Raji (cell line): ENCODE results near the gene ATP6V1G2.
A peak's percentile ranks its signal among the peaks of the same experiment; 100 is the strongest.

ENCODE experiments used
- POLR2A ChIP-seq: IDR thresholded peaks from 2 replicates; pipeline ENCODE4 v1.6.1; 2011; ENCODE audit warnings: low read depth, low read length, control low read depth; ENCODE audit not compliant: insufficient read depth

Gene ATP6V1G2

DNA sequence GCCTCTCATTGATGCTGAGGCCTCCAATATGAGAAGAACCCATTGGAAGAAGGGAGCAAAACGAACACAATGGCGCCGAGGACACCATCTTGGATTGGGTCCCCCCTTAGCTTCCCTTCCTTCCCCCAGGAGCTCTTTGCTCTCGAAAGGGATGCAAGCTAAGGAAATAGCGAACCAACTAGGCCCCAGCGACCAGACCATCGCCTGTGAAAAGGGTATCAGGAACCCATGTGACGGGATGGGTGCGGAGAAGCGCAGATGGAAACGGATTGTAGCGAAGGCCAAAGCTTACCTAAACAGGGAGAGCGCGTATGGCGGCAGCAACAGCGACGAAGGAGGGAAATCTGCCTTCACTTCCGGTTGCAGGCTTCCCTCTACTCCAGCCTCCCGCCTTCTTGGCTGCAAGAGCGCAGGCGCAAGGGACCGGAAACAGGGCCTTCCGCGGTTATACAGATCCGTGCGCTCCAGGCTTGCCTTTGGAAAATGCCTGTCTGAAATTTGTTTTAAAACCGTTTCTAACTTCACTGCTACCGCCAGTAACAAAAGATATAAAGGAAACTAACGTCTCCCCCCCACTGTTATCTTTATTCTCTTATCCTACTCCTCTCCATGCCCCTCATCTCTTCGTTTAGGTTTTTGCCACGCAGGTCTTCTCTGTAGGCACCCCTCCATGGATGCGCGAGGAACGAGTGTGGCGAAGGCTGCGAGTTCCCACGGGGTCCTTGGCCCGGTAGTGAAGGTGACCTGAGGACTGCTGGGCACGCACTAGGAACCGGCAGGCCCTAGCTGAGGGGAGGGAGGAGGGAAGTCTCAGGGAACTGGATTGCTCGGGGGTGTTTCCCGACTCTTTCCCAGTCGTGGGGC, 4.5 kb downstream of the ATP6V1G2 start, which contains the start of gene DDX39B:
Gene DDX39B (minus strand): TSS at position 346 of the 864 bp plus-strand sequence. CDS start 1,471 bp downstream, outside the sequence.
- peak; percentile 96 for TF ChIP-seq POLR2A

DNA sequence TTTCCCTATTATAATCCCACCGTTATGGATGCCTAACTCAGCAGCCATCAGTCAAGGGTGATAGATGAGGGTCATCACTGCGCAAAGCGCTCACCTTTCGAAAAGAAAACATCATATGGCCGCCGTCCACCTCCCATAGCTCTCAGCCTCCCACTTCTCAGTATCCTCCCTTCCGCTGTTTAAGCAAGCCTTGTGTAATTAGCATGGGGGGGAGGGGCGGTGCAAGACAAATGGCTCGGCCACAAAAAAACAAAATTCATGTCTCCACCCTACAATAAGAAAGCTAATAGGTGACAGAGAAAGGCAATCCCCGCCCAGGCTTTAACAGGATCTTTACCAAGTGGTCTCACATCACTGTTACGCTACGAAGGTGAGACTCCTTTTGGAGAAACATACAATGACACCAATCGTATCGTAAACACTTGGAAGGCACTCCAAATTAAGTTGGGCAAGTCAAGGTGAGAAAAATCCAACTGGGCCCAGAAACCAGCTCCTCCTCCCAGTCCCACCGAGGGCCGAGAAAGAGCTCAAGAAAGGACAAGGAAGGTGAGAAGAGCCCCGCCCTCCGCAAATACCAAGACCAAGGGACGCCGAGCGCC, 5.2 kb downstream of the ATP6V1G2 start:
- no peak for TF ChIP-seq POLR2A

DNA sequence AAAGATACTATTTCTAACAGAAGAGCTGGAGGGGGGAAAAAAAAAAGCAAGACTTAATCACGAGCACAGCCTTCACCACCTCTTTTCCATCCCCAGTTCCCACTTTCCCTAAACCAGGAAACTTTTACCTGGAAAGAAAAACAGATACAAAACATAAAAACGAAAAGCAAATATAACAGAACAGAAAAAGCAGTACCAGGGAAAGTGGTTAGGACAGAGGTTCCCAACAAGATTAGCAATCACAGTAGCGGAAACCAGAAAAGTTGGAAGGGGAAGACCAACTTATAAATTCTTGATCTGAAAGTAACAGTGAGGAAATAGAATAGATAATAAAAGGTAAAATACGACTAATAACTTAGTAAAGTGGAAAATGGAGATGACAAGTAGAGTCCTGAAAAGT, 5.8 kb downstream of the ATP6V1G2 start:
- no peak for TF ChIP-seq POLR2A

DNA sequence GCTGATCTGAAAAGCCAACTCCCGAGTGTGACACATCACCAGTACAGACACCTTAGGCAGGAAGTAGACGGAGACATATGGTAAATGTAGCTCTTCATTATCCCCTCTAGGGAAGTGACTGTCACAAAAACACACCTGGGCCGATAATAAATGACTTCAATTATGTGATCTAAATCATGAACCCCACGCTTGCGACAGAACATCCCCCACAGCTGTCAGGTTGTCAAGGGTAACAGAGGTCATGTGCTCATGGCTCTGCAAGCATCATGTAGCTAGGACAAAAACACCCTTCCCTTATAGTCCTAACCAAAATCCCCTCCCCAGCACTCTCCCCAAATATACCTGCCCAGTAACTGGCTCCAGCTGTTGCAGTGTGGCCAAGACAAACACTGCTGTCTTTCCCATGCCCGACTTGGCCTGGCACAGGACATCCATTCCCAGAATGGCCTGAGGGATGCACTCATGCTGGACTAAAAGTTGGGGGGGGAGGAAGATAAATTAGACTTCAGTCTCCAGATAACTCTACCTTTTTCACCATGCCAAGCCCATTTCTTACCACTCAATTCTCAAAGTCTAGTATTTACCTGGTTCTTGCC, 7.5 kb downstream of the ATP6V1G2 start:
- TF ChIP-seq POLR2A, result no peak

DNA sequence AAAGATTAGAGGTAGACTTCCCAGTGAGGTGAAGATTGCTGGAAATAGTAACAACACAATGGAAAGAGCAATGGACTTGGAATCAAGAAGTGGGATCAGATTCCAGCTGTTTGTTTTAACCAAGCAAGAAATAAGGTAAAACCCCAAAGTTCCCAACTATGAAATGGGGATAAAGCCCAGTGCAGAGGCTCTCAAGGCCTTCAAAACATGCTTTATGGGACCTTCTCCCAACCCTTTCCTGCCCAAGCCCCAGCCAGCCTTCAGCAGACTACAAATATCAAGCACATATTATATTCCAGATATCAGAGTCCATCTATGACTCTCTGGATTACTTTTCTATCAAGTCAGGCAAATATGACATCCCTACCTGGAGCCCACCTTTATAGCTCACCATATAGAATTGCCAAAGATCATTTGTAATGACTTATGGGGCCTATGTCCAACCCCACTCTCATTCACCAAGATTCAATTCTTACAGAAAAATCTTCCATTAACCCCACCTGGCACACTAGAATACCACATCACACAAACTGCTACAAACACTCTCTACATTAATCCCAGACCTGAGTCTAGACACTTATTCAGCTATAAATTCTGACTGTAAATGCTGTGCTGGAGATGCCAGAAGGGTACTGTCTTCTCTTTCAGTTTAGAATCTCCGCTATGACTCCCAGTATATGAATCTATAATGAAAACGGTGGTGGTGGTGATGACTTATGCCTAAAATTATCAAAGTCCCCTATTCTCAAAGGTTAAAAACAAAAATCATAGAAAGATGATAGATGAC, 10.7 kb downstream of the ATP6V1G2 start:
- TF ChIP-seq POLR2A, result no peak

DNA sequence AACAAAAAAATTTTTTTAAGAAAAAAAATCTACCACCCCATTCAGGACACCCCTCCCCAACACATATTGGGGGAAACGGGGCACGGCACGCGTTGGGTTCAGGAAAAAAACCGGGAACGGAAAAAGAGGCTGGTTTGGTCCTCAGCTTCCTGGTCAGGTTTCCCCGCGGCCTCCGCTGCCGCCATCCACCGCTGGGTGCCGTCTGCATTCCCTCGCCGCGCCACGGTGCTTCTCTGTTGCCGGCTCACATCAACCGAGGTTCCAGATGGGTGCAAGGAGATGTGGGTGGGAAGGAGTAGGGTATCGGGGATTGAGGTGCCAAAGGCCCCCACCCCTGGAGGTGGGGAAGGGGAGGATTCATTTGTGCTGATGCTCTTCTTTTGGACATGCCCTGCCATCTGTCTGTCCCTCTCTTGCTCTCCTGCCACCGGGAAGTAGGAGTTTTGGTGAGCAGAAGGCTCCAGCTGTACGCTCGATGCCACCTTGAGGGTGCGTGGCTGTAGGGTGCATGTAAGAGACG, 11.8 kb downstream of the ATP6V1G2 start:
- no peak for TF ChIP-seq POLR2A

DNA sequence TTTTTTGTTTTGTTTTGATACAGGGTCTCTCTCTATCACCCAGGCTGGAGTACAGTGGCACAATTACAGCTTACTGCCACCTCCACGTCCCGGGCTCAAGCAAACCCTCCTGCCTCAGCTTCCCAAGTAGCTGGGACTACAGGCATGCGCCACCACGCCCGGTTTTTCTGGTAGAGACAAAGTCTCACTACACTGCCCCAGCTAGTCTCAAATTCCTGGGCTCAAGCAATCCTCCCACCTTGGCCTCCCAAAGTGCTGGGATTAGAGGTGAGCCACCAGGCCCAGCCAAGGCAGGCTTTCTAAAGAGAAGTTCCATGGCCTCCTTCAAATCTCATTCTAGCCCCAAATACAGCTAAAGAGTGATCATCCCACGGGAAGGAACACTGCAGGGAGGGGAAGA, 12.4 kb downstream of the ATP6V1G2 start:
- TF ChIP-seq POLR2A, result no peak

DNA sequence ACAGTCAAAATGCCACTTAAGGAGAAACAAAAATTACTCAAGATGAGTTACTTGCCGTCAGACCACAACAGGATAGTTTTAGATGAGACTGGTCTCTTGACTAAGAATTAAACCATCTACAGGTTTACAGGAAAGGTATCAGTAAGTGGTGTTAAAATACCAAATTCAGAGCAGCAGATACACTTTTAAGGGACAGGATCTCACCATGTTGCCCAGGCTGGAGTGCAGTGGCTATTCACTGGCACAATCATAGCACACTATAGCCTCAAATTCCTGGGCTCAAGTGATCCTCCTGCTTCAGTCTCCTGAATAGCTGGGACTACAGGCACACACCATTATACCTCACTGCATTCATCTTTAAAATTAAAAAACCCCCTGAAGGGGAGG, 13.0 kb downstream of the ATP6V1G2 start:
- no peak for TF ChIP-seq POLR2A

DNA sequence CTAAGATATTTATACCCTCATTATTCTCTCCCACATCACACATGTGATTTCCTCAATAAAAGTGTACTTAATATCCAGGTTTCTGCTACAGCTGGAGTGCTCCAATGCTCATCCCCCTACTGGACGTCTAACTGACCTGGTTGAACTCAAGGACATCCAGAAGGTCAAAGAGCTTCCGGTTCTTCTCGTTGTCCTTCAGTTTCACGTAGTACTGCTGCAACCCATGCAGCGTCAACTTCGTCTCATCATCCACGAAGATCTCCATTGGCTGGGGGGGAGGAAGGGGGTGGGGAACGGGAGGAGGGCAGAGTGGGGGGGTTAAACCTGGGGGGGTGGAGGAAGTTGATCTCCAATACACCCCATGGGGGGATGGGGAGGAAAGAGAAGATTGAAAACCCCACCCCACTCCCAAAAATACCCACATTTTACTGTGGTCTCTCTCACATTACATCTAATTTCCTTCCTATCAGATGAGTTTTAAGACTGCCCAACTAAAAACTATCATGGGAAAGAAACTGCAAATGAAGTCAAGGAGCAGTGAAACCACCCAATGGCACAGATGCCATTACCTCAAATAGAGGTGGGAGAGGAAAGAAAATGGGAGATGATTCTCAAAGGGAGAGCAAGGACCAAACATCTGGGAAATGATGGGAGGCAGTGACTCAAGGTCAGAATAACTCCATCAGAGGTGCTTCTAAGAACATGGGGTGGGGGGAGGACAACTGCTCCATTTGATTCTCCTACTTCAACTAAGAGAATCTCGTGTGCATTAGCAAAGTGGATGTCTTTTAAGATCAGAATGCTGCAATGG, 13.6 kb downstream of the ATP6V1G2 start:
- TF ChIP-seq POLR2A, result no peak

DNA sequence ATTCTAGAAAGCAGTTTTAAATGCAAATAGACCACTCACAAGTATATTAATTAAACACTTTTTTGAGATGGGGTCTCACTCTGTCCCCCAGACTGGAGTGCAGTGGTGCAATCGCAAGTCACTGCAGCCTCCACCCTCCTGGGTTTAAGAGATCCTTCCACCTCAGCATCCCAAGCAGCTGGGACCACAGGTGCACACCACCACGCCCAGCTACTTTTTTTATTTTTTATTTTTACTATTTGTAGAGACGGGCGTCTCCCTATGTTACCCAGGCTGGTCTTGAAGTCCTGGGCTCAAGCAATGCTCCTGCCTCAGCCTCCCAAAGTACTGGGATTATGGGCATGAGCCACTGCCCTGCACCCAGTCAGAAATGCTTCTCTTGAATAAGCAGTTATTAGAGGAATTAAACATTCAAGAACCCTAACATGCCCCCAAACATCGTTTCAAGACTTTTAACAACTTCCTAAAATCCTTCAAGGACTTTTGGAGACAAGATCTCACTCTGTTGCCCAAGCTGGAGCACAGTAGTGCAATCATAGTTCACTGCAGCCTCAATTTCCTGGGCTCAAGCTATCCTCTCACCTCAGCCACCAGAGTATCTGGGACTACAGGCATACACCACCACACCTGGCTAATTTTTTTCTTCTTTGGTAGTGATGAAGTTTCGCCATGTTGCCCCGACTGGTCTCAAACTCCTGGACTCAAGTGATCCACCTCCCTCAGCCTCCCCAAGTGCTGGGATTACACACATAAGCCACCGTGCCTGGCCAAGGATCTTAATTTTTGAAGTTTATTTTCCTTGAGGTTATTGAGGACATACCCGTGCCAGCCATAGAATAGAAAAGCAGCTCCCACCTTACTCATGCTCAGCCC, 14.4 kb downstream of the ATP6V1G2 start:
- no peak for TF ChIP-seq POLR2A

DNA sequence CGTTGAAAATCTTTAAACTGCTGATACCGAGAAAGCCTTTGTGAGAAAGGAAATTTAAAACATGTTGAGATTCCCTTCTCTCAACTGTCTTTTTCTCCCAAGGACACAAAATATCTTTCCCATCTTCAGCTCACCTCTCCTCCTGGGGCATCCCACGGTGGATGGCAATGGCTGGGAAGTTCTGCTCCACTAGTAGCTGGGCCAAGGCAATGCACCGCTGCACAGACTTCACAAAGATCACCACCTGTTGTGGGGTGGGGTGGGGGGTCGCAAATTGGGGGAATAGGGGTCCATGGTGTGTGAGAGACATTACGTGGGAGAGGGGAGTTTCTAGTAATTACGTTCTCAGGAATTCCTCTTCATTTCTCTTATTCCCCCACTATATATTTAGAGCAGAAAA, 15.2 kb downstream of the ATP6V1G2 start:
- TF ChIP-seq POLR2A, result no peak

DNA sequence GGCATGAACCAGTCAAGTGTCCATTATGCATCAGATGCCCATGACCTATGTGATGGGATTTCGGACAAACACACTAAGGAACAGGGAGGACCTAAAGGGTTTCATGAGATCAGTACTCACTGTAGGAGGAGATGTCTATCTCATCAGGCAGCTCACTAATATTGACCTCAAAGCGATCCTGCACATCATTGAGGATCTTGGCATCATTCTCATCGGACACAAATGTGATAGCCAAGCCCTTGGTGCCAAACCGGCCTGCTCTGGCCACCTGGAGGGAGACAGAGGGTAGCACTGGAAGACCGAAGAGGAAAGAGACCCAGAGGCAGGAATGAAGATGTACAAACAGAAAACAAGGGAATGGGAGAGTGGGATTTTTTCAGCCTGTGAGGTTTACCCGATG, 15.7 kb downstream of the ATP6V1G2 start:
- TF ChIP-seq POLR2A, result no peak
